K562 (cell line): ENCODE measurements around the gene TMEM144. TPM values are rescaled to one million over a fixed set of nuclear protein-coding genes. Genes with fewer than 3 reads are reported as not detected.
A peak's percentile ranks its signal among the peaks of the same experiment; 100 is the strongest.

Experiments used
- IFI16 ChIP-seq: fragments of 250-450 bp; sonication (Bioruptor Pico); IDR thresholded peaks from 2 replicates; pipeline ENCODE4 v2.1.2; 2022; ENCODE audit warnings: mild to moderate bottlenecking, inconsistent platforms
- RFX5 ChIP-seq: IDR thresholded peaks from 2 replicates; pipeline ENCODE4 v1.6.1; 2011; ENCODE audit warnings: low read depth, mild to moderate bottlenecking, improper control_type of control experiment, low read length
- SMAD4 ChIP-seq: fragments of 250-450 bp; sonication (Bioruptor Pico); conservative IDR thresholded peaks from 2 replicates; pipeline ENCODE4 v1.8.0; 2021; ENCODE audit warnings: inconsistent platforms, mild to moderate bottlenecking, moderate library complexity
- TEAD4 ChIP-seq, 2 experiments: sonication (generic) in 1 of 2; formaldehyde crosslinking in 1 of 2; IDR thresholded peaks; 2 replicates each; pipeline versions ENCODE4 v1.6.1 to v1.8.0; 2012 to 2022; ENCODE audit warnings: borderline replicate concordance in 1 of 2, inconsistent platforms in 1 of 2, low read length in 1 of 2, mild to moderate bottlenecking in 1 of 2, missing genetic modification reagents in 1 of 2
- TOE1 ChIP-seq, 2 experiments: fragments of 450-650 bp in 1 of 2; sonication (generic) in 1 of 2; formaldehyde crosslinking in 1 of 2; IDR thresholded peaks; 2 replicates each; pipeline versions ENCODE4 v1.7.1 to v1.8.0; 2016 to 2022; ENCODE audit warnings: borderline replicate concordance in 2 of 2, mild to moderate bottlenecking in 2 of 2, antibody characterized with exemption in 1 of 2, inconsistent platforms in 1 of 2, low read depth in 1 of 2, missing genetic modification reagents in 1 of 2, moderate library complexity in 1 of 2
- ZFP1 ChIP-seq: fragments of 450-650 bp; formaldehyde crosslinking; IDR thresholded peaks from 2 replicates; pipeline ENCODE4 v1.4.0; 2020; ENCODE audit warnings: mild to moderate bottlenecking, mixed read lengths
- polyA plus RNA-seq, 8 experiments: library from polyadenylated mRNA; depleted of rRNA in 4 of 8; stranded (reverse) in 5 of 8; unstranded in 3 of 8; fragments of >200 nt; fragmentation: Nextera tagmentation in 2 of 8; fragmentation: Illumina TruSeq in 1 of 8; extraction: Ambion mirVana in 2 of 8; extraction: Trizol in 1 of 8; gene quantifications; 2 replicates each; pipeline versions ENCODE4 v1.2.1 to v1.2.3, GENCODE V29; 2011 to 2014; ENCODE audit warnings: inconsistent platforms in 1 of 8, missing spikeins in 1 of 8
- total RNA-seq, 7 experiments: library from RNA; depleted of rRNA in 6 of 7; stranded (reverse); fragments of >200 nt in 6 of 7; fragmentation: Illumina TruSeq in 2 of 7; extraction: Trizol in 2 of 7; gene quantifications; 2 replicates each; pipeline versions ENCODE4 v1.2.1 to v1.2.3, GENCODE V29; 2011 to 2021; ENCODE audit warnings: low replicate concordance in 1 of 7
- TF ChIP-seq, protein P1 (sequence below): IDR thresholded peaks from 2 replicates; pipeline ENCODE4 v1.6.1; 2011; ENCODE audit warnings: borderline replicate concordance, low read depth, mild to moderate bottlenecking, moderate library complexity, low read length; ENCODE audit not compliant: insufficient read depth, poor library complexity, severe bottlenecking
- TF ChIP-seq, protein P2 (sequence below): sonication (generic); formaldehyde crosslinking; IDR thresholded peaks from 2 replicates; pipeline ENCODE4 v1.8.0; 2023; ENCODE audit warnings: mild to moderate bottlenecking, missing genetic modification reagents
- TF ChIP-seq, protein P3 (sequence below), 3 experiments: IDR thresholded peaks in 2 of 3; conservative IDR thresholded peaks in 1 of 3; 2 replicates each; pipeline ENCODE4 v1.5.1; 2011 to 2012; ENCODE audit warnings: low read length in 3 of 3, mild to moderate bottlenecking in 3 of 3, control low read depth in 2 of 3, improper control_type of control experiment in 1 of 3, inconsistent platforms in 1 of 3, low read depth in 1 of 3, mixed read lengths in 1 of 3, moderate library complexity in 1 of 3; ENCODE audit not compliant: insufficient read depth in 2 of 3

Gene TMEM144
- total and polyA plus RNA-seq, 9 of the 15 experiments (the other 6 are each of a cell fraction or from before 2014, with no cell fraction given) = 4.0 to 12.0 (median 6.1) TPM

DNA sequence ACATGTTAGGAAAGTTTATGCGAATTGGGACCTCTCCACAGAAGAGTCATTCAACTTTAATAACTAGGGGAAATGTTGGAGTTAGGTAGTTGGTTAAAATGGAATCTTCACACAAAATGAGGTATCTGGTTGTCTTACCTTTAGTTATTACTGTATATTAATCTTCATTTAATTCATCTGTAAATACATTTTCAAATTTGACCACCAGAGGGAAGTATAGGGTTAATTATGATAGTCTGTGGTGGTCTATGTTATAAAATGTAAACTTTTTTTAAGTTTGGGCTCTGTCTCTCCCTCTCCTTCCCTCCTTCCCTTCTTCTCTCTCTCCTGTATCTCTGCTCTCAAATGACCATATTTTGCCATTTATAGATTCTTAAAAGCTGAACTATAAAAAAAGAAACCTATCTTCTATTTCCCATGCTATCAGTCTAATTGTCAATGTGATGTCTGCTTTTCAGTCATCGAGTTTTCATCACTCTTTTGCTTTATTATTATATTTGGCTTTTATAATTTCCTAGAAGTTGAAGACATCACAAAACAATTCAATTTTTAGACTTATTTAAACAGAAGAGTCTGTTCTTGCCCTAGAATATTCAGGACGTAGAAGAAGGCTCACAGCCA is 49.8 kb downstream of the TMEM144 start (continued):
- TF ChIP-seq, protein P1, sequence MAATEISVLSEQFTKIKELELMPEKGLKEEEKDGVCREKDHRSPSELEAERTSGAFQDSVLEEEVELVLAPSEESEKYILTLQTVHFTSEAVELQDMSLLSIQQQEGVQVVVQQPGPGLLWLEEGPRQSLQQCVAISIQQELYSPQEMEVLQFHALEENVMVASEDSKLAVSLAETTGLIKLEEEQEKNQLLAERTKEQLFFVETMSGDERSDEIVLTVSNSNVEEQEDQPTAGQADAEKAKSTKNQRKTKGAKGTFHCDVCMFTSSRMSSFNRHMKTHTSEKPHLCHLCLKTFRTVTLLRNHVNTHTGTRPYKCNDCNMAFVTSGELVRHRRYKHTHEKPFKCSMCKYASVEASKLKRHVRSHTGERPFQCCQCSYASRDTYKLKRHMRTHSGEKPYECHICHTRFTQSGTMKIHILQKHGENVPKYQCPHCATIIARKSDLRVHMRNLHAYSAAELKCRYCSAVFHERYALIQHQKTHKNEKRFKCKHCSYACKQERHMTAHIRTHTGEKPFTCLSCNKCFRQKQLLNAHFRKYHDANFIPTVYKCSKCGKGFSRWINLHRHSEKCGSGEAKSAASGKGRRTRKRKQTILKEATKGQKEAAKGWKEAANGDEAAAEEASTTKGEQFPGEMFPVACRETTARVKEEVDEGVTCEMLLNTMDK = no peak
- TF ChIP-seq TOE1 (IDR thresholded peaks at IDR 0.05; ENCODE audit: borderline replicate concordance) (no peak), TOE1 (CRISPR knock-in tag; IDR thresholded peaks at IDR 0.05; ENCODE audit: borderline replicate concordance, low read depth) (no peak), TEAD4 (IDR thresholded peaks at IDR 0.05; ENCODE audit: low read length) (no peak), TEAD4 (CRISPR knock-in tag; IDR thresholded peaks at IDR 0.05; ENCODE audit: borderline replicate concordance) (no peak), SMAD4 (CRISPR knock-in tag) (no peak), IFI16 (CRISPR knock-in tag) (no peak), ZFP1 (CRISPR knock-in tag) (no peak), RFX5 (no peak)
- TF ChIP-seq, protein P2, sequence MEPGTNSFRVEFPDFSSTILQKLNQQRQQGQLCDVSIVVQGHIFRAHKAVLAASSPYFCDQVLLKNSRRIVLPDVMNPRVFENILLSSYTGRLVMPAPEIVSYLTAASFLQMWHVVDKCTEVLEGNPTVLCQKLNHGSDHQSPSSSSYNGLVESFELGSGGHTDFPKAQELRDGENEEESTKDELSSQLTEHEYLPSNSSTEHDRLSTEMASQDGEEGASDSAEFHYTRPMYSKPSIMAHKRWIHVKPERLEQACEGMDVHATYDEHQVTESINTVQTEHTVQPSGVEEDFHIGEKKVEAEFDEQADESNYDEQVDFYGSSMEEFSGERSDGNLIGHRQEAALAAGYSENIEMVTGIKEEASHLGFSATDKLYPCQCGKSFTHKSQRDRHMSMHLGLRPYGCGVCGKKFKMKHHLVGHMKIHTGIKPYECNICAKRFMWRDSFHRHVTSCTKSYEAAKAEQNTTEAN (CRISPR knock-in tag) = no peak
- TF ChIP-seq, protein P3, sequence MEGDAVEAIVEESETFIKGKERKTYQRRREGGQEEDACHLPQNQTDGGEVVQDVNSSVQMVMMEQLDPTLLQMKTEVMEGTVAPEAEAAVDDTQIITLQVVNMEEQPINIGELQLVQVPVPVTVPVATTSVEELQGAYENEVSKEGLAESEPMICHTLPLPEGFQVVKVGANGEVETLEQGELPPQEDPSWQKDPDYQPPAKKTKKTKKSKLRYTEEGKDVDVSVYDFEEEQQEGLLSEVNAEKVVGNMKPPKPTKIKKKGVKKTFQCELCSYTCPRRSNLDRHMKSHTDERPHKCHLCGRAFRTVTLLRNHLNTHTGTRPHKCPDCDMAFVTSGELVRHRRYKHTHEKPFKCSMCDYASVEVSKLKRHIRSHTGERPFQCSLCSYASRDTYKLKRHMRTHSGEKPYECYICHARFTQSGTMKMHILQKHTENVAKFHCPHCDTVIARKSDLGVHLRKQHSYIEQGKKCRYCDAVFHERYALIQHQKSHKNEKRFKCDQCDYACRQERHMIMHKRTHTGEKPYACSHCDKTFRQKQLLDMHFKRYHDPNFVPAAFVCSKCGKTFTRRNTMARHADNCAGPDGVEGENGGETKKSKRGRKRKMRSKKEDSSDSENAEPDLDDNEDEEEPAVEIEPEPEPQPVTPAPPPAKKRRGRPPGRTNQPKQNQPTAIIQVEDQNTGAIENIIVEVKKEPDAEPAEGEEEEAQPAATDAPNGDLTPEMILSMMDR (IDR thresholded peaks at IDR 0.05 in 2 of 3, conservative IDR thresholded peaks at IDR 0.05 in 1 of 3; ENCODE audit: insufficient read depth in 2 of 3, low read depth in 1 of 3, low read length in 3 of 3) = peak in 2 of 3 experiments; percentile 20 to 61; a peak in 3 of 6 replicates
